ENCODE data around the gene FBN2.
"Not testable (repeated sequence)": the region's sequence is repeated elsewhere in the genome, so short reads cannot be mapped to it uniquely, and the experiment has no call there.

Gene FBN2

DNA sequence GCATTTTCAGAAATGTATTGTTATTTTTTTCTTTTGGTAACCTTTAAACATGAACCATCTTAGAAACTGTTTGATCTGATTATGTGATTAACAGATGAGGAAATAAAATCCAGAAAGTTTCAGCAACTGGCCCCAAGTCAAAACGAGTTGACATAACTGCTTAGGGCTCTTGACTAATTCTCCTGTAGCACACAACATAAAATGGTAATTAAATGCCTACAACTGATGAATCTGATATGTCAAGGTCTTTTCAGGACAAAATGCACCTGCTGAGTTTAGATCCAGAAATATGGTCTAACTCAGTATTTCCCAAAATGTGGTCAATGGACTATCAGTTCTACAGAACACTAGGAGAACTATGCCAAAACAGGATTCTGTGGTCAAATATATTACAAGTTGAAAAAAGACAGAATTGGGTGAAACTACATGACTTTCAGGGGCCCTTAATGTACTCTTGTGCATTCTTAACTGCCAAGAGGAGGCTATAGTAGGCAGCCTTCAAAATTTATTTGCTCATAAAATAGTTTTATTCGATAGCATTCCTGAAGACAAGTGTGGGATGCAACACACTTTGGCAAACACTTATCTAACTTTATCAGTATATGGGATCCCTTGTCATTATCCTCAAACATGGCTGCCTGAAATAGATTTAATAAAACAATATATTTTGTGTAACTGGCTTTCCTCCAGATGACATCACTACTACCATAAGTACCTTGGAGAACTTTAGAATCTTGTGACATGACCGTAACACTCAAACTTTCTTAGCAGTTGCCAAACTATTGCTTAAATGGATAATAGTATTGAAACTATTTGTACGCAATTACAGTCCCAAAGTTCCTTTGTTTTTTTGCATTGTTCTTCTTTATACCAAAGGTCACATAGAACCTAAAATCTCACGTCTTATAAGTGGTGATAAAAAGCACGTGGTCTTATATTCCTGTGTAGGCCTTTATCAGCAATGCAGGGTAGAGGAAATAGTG is 59.4 kb downstream of the FBN2 start:
- no peak for DNase-seq (ENCODE audit: low spot score)

DNA sequence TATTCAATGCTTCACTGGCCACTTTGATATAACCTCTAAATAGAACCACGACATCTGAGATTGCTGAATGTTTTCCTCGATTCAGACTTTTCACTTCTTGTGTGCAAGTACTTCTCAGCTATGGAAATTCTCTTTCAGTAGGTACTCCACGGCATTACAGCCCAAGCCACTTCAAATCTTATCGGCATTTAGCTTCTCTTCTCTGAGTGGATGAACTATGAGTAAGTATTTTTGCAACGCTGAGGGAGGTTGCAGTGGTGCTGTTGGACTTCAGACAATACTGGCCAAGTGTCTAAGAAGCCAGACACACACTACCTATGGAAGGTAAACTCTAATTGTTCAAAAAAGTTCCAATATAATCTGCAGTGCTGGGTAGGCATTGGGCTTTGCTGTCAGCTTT is 60.1 kb downstream of the FBN2 start:
- DNase-seq (ENCODE audit: low spot score), result no peak

DNA sequence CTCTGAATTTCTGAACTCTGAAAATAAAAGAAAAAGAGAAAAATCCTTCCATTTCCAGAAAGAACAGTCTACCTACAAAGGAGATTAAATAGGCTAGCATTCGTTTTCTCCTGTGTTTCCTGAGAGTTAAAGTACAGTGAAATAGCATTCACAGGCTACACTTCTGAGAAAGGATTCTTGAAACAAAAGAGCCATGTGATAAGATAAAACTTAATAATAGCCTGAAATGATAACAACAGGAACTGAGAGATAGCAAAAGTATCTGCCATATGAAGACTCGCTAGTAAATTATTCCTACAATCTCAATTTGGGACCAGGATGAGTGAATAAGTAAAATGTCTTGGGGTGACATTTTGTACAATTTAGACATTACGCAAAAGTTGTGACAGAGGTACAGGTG is 62.4 kb downstream of the FBN2 start:
- no peak for DNase-seq (ENCODE audit: low spot score)

DNA sequence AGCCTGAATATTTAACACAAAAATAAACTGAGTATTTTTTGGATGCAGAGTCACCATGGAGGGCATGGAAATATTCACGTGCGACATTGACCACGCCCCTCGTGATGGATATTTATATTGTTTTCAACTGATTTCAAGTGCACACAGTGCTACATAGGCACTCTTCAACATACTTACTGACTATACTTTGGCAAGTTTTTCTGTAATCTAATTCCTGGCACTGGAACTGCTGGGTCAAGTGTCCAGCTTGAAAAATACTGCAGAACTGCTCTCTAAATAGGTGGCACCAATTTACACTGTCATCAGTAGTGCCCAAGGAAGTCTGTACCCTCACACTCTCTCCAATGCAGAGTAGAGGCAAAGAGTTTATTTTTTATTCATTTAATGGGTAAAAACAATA is 65.1 kb downstream of the FBN2 start:
- DNase-seq (ENCODE audit: low spot score), result no peak

DNA sequence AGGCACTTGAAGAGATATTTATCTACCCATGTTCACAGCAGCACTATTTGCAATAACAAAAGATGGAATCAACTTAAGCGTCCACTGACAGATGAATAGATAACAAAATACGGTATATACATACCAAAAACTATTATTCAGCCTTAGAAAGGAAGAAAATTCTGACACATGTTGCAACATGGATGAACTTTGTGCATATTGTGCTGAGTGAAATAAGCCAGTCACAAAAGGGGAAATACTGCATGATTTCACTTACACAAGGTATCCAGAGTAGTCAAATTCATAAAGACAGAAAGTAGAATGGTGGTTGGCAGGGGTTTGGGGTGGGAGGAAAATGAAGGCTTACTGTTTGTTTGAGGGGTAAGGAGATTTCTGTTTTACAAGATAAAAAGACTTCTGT is 66.0 kb downstream of the FBN2 start:
- no peak for DNase-seq (ENCODE audit: low spot score)

DNA sequence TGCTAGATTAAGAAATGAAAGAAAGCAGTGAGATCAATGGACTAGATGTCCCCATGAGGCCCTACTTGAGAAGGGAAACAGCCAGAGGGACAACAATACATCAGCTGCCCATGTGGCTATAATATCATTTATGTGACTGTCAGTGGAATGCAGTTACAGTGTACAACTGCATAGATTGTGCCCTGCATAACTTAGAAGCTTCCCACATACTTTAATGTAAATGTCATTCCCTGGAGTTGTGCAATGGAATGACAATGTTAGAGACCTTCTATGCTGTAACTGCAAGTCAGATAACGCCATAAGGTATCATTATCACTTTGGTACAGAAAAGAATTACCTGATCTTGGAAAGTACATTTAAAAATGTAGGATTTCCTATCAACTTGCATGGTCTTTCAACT is 67.4 kb downstream of the FBN2 start:
- DNase-seq (ENCODE audit: low spot score), result no peak

DNA sequence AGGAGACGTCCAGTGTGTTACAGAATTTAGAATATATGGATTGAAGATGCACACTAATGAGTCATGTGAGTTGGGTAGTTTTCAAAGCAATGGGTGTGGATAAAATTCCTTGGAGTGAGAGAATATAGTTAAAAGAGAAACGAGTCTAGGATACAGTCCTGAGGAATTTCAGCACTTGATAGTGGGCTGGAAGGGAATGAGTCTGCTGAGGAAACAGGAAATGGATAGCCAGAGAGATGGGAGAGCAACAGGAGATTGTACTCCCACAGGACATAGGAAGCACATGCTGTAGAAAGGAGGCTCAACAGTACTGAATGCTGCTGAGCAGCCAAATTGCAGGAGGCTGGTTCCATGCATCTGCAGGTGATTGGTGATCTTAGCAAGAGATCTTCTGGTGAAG is 68.1 kb downstream of the FBN2 start:
- no peak for DNase-seq (ENCODE audit: low spot score)

DNA sequence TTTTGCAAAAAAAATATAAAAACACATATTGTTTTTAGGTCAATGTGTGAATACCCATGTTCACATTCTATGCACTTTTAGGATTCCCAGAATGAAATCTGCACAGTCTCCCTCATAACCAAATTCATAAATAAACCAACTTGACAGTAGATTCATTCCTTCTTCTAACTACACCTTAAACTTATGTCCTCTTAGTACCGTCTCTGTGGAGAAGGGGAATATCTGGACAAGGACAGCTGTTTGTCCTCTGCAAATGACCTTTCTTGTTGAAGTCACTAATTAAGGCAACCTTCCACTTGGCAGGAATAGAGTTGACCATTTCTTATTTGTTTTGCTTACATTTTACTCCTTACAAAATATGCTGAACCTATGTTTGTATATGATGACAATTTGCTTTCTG is 71.1 kb downstream of the FBN2 start:
- DNase-seq (ENCODE audit: low spot score), result no peak

DNA sequence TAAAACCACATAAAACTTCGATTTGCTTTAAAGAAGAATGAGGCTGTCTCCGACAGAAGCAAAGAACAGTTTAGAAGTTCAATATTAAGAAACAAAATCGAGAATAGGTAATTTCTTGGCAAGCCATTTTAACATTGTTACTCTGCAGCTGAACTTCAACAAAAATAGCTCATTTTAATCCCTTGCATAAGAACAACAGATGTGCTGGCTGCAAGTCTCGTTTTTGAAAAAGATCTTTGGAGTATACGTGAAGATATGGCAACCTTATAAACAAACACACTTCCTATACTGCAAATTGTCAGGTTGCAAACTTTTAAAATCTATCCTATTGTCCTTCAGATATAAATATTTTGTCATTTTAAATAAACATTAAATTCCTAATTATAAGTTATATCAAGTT is 71.5 kb downstream of the FBN2 start:
- no peak for DNase-seq (ENCODE audit: low spot score)

DNA sequence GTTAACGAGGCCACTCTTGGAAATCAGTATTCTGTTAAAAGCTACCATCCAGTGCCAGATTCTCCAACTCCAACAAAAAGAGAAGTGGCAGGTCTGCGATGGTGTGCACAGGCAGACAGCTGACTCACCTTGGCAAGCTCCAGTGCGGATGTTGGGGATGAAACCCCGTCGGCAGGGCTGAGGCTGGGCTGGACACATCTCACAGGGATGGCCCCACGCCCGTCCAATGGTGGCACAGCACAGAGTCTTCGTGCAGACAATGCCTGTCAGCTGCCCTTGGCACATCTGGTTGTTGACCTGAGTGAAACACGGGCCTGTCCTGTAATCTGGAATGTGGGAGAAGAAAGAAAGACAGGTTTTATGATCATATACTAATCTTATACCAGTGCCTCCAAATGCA is 73.4 kb downstream of the FBN2 start:
- no peak for DNase-seq (ENCODE audit: low spot score)

DNA sequence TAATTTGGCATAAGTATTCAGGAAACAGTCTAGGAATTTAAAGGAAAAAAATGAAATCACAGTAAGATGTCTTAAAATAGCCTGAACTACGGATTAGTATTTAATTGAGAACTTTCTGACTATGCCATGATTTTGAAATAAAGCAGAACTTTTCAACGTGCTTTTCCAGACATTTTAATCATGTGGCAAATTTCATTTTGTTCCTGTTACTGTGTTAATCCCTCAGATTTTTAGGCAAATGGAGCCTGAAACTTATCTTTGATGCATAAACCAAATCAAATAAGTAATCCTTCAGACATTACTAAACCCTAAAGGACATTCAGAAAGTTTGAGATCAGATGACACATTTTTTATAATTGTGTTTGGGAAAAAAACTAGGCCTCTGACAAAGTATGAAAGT is 75.7 kb downstream of the FBN2 start:
- no peak for DNase-seq (ENCODE audit: low spot score)

DNA sequence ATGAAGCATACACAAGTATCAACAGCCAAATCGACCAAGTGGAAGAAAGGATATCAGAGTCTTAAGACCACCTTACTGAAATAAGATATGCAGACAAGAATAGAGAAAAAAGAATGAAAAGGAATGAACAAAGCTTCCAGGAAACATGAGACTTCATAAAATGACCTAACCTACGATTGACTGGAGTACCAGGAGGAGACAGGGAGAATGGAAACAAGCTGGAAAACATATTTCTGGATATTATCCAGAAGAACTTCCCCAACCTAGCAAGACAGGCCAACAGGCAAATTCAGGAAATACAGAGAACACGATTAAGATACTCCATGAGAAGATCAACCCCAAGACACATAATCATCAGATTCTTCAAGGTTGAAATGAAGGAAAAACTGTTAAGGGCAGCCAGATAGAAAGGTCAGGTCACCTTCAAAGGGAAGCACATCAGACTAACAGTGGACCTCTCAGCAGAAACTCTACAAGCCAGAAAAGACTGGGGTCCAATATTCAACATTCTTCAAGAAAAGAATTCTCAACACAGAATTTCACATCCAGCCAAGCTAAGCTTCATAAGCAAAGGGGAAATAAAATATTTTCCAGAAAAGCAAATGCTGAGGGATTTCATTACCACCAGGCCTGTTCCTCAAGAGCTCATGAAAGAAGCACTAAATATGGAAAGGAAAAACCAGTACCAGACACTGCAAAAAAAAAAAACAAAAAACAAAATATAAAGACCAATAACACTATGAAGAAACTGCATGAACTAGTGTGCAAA is 80.7 kb downstream of the FBN2 start:
- DNase-seq (ENCODE audit: low spot score), result not testable (repeated sequence)

DNA sequence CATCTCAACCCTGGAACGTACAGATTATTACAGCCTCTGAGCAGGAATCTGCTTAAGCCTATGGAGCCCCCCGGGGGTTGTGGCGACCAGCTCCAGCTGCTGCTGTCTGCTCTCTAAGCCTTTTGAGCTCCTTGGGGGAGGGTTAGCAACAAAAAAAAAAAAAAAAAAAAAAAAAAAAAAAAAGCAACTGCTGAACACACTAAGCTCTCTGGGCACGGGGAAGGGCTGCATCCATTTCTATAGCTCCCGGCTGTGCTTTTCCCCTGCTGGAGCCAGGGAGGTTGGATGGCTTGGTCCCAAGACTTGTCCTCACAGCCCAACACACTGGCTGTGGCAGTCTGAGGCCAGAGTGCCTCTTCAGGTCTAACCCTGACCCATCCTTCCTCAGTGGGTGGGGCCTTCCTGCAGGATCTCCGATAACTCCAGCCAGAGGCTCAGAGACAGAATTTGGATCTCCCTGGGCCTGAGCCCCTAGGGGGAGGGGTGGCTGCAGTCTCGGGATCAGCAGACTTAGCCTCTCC is 82.1 kb downstream of the FBN2 start:
- DNase-seq (ENCODE audit: low spot score), result no peak

DNA sequence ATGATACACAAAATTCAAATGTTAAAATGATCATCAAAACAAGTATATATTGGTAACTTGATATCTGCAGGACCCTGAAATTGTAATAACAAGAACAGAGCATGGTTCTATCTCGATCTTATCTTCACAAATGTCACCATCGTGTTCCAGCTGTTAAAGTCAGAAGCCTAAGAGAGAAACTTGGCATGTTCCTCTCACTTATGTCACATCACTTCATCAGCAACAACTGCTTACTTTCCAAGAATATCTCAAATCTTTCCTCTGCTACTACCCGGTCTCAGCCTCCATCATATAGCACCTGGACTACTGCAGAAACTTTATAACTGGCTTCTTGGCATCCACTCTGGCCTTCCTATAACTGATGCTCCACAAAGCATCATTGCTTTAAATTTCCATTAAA is 84.9 kb downstream of the FBN2 start:
- DNase-seq (ENCODE audit: low spot score), result no peak

DNA sequence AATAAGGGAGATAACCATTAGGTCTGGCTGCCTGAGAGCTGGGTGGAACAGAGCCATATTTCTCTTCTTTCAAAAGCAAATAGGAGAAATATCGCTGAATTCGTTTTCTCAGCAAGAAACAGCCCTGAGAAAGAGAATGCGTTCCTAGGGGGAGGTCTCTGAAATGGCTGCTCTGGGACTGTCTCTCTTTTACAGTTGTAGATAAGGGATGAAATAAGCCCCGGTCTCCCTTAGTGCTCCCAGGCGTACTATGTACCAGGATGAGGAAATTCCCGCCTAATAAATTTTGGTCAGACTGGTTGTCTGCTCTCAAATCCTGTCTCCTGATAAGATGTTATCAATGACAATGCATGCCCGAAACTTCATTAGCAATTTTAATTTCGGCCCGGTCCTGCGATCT is 90.8 kb downstream of the FBN2 start:
- not testable (repeated sequence) for DNase-seq (ENCODE audit: low spot score)

DNA sequence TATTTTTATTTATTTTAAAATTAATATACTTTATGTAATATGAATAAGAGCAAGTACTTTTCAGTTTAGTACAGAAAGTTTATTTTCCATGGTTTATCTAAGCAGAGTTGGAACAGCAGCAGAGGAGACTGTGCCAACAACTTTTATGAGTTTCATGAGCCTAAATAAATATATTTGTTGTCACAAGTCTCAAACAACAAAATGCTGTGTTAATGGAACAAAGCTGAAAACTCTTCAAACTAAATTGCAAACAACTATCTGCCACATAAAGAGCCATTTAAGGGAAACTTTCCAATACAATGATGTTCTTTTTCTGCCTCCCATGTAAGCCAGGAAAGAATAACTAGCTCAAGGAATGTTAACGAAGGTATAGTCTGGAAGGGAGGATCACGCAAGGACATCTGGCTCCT is 96.1 kb downstream of the FBN2 start:
- no peak for DNase-seq (ENCODE audit: low spot score)

DNA sequence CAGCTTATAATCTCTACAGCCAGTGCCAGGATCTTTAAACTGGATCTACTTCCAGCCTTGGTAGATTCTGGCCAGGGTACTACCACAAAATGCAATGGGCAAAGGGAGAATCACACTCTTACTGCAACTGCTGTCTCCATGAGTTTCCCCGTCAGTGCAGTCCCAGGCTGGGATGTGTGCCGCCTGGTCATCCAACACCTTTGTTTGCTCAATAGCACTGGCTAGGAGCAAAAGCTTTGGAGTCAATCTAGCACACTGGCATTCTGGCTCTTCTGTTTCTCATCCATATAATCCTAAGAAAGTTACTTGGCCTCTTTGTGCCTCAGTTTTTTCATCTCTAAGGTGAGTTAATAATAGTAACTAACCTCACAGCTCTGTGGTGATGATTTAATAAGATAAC is 96.9 kb downstream of the FBN2 start:
- DNase-seq (ENCODE audit: low spot score), result no peak

DNA sequence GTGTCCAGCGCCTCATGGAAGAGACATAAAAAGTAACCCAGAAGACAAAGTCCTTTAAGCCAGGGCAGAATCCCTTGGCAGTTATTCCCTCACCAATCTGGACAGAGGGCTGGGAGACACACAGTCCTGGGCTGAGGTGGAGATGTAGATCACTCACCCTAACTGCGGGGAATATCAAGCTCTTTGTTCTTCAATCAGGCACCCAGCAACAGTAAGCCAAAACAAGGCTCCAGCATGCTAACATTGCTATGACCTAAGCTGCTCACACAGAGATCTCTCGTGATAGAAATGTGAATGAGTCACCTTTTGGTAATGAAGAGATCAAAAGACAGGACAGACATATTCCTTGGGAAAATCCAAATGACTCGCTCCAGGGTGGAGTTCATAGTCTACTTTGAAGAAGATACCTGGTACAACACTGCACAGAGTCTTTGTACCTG is 101.3 kb downstream of the FBN2 start:
- no peak for DNase-seq (ENCODE audit: low spot score)

DNA sequence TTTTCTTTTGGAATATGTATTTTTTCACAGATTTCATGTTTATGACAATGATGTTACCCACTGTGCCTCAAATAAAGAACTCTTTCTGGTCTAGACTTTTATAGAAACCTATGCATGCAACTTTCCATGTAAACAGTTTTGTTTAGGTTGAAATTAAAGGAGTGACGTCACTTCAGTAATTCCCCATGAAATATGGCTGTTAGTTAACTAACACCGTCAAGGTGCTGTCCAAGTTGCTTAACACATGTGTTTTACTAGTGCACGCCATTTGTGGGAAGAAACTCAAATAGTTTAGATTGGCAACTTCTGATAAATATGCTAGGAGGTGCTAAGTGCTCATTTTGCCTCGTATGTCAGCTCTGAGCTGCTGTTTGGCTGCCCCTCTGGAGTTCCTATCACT is 102.2 kb downstream of the FBN2 start:
- DNase-seq (ENCODE audit: low spot score), result no peak

DNA sequence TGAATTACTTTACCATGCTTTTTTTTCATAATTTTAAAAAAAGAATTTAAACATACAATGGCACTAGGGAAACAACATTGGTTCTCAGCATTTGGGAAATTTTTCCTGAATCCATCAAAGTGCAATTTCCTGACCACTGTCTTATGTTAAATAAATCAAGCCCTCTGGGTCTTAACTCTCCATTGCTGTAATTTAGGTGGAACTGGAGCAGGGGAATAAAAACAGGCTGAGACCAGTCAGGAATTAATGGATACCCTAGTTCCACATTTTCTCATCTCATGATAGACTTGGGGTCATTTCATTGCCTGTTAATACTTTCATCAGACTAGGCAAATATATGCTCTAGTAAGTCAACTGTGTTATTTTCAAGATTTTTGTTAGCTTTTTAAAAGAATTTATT is 103.1 kb downstream of the FBN2 start:
- no peak for DNase-seq (ENCODE audit: low spot score)

DNA sequence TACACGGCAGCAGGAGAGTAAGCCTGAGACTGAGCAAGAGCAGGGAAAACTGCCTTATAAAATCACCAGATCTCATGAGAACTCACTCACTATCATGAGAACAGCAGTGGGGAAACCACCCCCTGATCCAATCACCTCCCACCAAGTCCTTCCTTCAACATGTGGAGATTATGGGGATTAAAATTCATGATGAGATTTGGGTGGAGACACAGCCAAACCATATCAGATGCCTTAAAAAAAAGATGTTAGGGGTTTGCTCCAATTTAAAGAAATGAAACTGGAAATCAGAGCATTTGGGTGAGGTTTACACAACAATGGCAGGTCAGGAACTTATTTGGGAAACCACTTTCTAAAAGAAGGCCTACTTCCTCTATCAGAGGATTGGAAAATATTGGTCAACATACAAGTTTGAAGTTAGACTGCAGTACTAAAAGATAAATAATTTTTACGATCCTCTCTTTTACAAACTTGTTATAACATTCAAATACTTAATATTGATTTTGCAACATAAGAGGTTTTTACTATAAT is 105.1 kb downstream of the FBN2 start:
- no peak for DNase-seq (ENCODE audit: low spot score)

DNA sequence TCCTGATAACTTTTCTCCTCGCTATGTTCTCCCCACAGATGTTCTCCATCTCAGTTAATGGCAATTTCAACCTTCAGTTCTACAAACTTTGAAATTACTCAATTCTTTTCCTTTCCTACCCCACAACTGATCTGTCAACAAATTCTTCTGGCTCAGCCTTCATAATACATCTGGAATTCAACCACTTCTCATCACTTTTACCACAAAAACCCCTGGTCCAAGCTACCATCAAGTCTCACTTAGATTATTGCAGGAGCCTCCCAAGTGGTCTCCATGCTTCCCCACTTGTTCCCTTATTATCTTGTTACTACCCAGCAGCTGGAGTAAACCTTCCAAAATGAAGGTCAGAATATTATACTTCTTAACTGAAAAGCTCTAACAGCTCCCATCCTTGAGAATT is 110.1 kb downstream of the FBN2 start:
- no peak for DNase-seq (ENCODE audit: low spot score)

DNA sequence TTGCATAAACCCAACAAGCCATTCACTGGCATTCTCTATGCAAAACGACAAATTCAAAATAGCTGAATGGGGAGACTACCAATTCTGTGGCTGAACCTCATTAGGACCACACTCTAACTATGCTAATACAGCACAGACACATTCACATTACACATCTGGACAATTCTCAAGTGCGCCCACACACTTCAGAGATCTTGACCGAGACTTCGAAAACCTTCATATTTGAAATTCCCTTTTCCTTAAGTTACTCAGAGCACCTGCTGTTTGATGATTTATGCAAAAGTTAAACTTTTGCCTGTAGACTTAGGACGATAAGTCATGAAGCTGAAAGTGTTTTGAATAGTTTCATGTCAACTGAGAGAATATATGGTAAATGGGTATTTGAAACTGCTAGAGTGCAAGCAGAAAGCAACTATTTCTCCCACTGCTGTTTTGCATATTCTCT is 111.9 kb downstream of the FBN2 start:
- DNase-seq (ENCODE audit: low spot score), result no peak
